CD4-positive, alpha-beta T cell treated with Interleukin-21 for 1 hour (primary cell): ENCODE data around the gene CACNA1D.
"Not testable (repeated sequence)": the region's sequence is repeated elsewhere in the genome, so short reads cannot be mapped to it uniquely, and the experiment has no call there.

Source experiments
- DNase-seq: peaks from one replicate; pipeline ENCODE4 v3.0.0-alpha.2; 2020

Gene CACNA1D

DNA sequence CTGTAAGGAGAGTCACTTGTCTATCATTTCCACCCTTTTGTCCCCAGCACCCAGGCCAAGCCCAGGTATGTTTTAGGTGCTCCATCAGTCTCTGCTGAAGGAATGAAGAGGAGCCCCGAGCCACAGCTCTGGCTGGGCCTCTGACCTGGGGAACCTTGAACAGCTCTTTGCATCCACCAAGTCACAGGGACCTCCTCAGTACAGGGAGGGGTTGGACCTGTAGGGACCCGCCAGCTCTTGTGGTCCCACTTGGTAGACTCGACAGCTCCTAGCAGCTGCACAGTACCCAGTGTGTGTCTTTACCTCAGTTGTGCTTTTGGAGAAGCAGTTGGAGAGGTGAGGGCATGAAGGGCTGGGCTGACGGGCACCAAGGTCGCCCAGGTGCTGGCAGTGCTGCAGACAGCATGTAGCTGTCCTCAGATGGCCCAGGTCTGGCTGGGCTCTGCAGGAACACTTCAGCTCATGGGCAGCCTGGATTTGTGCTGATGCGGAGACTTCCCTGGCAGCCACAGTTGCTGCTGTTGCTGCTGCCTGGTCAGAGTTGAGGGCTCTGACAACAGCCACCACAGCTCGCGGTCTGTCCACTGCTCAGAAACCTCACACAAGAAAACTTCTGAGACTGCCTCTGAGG, 123.6 kb downstream of the CACNA1D start:
- DNase-seq = no peak

DNA sequence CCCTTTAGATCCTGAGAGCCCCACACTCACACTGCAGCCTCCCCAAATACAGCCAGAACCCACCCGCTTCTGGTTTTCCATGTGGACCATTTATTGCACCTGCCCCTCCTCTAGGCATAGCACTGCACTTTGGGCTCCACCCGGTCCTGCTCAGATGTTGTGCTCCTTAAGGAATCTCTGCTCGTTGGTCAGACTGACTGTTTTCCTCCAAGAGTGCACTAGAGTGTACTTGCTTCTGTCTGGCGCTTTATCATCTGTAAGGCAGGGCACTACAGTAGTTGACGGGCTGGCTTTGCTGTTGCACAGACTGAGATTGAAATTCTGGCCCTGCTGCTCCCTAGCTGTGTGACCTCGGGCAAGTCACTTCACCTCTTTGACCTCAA, 124.1 kb downstream of the CACNA1D start:
- no peak for DNase-seq

DNA sequence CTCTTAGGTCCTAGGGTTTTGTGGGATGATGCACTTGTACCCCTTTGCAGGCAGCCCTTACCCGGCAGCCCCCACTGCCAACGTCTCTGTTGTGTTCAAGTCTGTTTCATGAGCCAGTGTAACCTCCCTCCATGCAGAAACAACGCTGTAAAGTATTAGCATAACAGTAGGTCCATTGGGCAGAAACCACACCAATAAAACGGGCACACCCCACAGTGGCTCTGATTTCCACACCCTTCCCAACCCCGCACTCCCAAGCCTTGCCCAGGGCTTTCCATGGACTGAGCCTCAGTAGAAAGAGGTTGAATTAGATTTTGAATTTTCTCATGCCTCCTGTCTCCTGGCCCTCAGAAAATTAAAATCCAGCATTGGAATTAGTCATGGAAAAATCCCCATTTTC, 124.5 kb downstream of the CACNA1D start:
- no peak for DNase-seq

DNA sequence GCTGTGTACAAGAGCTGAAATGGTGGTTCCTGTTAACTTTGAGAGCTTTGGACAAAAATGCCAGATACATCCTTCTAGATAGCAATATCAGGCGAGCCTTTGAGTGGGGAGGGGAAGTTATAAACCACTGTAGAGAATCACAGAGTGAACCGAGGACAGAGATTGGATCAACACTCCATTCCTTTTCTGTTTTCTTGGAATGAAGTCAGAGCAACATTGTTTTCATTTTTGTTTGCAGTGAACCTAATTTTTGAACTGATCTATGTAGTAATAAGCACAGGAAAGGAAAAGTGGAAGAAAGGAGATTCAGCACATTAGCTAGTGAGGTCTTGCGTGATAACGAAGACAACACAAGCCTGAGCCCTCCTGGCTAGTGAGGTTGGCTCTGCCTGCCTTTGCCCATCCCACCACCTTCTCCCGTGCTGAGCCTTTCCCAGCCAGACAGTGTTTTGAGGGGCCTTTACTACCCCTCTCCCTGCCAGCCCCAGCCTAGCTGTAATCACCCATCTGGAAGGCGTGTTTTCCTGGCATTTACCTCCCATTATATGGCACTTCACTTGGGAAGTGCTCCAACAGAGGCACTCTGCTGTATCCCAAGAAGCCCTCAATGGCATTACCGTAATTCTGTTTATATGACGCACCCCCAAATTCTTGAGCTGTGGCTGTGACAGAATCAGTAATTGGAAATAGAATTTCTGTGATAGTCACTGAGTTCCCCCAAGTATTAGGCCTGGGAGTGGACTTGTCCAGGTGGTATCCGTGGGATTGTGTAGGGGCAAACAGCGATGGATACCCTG, 129.8 kb downstream of the CACNA1D start:
- DNase-seq = no peak

DNA sequence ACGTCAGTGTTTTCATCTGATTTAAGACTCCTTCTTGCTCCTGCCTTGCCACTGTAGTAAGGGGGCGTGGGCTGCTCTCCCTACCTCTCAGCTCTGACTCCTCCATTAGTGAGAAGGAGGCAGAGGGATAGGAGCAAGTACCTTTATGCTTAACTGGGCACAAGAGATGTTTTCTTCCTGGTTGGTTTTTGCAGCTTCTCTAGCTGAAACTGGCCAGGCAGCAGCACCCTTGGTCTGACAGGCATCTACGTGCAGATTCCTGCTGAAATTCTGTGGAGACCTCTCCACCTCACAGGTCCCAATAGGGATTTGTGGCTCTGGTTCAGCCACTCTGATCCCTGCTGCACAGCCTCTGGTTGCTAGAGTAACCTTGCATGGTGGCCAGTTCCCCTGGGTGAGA, 132.5 kb downstream of the CACNA1D start:
- DNase-seq = no peak

DNA sequence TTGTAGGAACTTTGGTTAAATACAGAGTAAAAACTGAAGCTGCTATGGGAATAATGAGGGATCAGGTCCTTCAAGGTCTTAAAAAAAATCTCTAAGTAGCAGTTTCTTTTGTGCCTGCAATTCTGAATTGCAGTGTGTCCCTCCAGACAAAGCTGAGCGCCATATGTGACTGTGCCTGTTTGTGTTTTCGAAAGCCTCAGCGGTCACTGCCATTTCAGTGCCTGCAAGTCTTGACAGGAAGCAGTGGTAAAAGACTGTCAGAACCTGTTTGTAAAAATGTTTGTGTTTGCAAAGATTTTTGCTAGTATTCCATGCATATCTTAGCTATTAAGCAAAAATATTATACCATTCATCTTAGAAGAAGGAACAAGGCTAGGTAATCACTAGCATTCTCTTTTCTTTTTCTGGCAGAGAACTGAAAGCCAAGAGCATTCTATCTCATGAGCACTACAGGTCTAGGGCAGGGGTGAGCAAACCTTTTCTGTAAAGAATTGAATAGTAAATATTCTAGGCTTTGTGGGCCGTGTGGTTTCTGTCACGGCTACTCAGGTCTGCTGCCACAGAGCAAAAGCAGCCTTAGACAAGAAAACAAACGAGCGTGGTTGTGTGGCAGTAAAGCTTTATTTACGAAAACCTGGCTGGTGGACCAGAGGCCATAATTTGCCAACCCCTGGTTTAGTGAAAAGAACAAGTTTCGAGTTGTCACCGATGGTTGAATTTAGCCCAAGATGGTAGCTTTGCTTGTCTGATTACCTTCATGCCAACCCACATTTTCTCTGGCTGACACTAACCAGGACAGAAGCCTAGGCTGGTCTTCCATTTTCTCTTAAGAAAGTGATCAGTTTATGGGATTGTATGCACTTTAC, 134.4 kb downstream of the CACNA1D start:
- no peak for DNase-seq

DNA sequence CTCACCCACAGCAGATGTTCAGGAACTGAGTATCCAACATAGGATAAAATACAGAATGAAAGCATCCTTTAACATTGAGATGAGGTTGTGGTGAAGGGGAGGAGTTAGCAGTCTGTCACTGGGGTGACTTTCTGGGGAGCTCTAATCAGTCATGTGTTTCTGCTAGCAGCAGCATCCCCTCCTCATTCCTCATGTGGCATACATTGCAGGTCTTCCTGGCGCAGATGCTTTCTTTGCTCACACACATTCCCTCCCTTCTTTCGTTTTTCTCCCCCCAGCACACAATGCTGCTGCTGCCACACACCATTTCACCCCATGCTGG, 135.0 kb downstream of the CACNA1D start:
- no peak for DNase-seq

DNA sequence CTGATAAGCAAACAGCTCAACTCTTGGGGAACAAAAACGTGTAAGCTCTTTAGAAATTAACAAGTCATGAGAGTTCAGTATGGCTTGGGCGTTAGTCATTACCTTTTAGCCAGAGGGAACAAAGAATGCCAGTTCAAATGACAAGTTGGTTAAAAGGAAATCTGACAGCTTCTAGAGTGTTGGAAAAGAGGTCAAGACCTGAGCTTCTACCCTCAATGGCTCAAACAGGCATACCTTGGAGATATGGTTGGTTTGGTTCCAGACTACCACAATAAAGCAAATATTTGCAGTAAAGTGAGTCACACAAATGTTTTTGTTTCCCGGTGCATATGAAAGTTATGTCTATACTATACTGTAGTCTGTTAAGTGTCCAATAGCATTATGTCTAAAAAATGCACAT, 136.1 kb downstream of the CACNA1D start:
- no peak for DNase-seq

DNA sequence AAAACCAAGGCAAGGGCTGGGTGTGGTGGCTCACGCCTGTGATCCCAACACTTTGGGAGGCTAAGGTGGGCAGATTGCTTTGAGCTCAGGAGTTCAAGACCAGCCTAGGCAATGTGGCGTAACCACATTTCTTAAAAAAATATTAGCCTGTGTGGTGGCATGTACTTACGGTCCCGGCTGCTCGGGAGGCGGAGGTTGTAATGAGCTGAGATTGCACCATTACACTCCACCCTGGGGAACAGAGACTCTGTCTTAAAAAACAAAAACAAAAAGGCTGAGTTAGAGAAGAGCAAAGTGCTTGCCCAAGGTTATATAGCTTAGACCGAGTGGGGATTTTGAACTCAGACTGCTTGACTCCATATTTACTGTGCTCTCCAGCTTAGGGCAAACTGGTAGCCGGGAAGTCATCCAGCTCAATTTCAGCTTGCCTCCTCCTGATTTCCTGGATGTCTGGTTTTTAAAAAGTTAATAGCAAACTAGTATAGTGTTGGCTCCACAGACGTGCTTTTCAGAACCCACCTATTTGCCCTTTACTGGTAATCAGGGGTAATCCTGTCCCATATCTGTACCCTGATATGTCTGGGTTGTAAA, 138.9 kb downstream of the CACNA1D start:
- DNase-seq = no peak

DNA sequence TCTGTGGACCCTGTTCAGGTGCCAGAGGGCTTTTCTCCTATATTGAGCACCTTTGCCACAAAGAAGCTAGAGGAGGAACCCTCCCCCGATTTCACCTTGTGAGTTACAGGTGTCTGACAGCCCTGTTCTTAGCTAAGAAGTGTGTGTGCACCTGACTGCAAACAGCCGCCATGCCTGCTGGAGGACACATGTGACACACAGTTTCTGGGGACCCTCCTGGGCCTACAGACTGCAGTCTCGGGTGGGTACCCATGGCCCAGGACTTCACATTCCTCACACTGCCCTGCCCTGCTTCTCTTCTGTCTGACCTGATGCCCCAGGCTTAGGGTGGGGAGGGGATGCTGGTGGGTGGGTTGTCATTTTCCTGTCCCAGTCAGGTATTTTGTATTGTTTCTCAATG, 140.6 kb downstream of the CACNA1D start:
- no peak for DNase-seq

DNA sequence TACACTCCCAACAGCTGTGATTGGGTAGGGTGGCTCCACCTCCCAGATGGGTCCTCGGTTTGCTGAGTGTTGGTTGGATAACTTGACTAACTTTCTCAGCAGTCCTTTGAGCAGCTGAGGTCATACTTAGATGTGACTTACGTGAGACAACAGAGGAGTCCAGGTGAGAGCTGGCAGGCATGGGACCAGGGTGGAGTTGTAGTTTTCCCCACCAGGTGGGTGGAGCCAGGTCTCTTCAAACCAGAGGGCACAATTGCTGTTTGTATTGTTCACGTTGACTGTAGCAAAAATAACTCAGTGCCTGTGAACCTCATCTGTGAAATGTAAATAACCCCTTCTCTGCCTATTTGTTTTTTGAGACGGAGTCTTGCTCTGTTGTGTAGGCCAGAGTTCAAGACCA, 144.4 kb downstream of the CACNA1D start:
- DNase-seq = not testable (repeated sequence)

DNA sequence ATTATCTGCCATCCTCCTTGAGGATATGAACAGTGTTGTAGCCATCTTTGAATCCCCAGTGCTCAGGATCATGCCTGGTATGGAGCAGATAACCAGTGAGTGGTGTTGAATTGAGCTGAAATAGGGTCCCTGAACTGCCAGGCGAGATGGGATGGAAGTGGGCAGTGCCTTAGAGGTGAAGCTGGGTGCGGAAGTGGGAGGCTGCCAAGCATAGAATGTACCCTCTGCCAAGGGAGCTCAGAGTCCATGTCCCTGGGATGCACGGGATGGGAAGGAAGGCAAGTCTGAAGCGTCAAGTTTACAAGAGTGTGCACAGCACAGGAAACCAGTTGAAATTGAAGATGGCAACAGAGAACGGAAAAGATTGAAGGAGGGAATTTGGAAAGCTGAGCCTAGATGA, 147.0 kb downstream of the CACNA1D start:
- no peak for DNase-seq

DNA sequence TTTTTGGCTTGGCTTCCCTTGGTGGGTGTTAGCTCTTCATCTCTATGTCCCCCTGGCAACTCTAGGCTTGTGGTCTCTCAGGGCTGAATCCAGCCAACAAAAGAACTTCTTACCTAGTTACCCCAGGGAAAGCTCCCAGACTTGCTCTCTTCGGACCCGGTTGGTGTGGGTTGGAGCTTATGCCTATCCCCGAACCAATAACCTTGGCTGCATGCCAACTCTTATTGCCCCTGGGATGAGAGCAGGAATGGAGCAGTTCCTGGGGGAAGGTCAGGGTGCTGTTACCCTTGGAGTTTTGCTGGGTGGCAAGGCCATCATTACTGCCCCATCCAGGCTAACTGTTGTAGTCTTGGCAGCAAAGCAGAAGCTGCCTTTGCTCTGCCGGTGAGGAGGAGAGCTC, 147.8 kb downstream of the CACNA1D start:
- DNase-seq = no peak

DNA sequence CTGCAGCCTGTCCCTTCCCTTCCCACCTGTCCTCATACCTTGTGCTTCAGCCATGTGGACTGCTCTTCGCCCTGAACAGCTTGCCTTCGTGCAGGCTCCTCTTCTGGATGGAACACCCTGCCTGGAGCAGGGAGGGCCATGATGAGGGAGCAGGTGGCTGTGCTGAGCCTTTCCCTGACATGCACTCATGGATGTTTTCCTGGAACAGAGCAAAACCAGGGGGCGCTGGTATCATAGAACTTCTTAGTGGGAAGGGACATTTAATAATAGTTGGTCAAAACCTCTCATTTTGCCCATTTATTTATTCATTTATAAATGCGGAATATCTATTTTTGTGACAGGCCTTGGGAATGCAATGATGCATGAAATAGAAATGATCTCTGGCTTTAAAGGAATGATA, 149.3 kb downstream of the CACNA1D start:
- DNase-seq = no peak

DNA sequence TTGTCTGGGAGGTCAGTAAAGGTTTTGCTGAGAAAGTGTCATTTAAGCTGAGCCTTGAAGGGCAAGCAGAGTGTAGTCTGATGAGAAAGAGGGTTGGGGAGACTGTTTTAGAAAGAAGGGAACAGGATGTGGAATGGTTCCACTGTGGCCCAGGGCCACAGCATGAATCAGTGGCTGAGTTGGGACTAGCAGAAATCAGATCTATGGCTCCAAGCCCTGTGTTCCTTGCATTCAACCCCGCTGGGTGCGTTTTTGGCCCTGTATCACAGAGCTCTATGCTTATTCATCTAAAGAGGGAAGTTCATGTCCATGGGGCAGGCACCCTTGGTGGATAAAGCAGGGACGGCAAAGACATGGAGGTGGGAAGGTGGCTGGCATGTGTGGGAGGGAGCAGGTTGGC, 151.3 kb downstream of the CACNA1D start:
- no peak for DNase-seq

DNA sequence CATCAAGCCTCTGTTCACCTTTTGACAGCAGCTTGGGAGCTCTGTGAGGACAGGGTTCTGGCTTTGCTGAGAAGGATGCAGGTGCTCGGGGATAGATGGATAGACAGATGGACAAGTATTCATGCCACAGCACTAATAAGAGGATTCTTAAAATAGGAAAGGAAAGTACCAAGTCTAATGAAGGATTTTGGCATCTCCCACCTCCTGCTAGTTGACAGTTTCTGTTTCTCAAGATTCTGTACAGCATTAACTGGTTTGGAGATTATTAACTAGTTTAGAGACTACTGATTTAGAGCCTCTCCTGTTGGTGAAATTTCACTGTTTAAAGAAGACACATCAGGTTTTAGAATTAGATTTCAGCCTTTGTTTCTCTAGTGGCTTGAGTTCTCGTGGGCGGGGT, 152.3 kb downstream of the CACNA1D start:
- no peak for DNase-seq

DNA sequence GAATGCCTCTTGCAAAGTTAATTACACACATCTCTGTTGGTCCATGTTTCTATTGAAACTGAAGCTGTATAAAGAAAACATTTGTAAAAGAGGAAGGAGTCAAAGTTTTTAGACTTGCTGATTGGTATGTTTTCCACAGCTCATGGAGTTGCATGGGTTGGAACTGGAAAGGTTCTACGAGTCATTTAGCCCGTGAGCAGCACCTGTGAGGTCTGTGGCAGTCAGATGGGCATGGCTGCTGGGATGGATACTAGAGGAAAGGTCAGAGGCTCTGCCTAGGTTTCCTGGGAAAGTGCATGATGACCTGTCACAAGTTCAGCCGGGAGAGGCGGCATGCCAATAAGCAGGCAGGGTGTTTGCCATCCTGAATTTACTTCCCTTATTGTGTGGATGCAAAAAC, 155.4 kb downstream of the CACNA1D start:
- DNase-seq = no peak

DNA sequence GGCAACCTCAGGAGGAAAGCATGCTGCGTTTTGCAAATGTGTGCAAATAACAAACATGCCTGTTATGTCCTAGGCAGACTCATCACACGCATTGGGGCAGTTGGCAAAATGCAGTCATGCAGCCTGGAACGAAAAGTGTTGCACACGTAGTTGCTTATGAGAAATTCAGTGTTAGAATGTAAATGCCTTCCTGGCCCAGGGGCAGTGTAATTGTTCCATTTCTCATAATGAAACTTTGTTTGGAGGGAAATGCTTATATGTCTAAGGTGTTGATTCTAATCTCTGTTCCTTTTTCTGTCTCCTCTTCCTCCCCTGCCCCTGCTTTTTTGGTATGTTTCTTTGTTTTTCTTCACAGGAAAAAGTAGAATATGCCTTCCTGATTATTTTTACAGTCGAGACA, 156.0 kb downstream of the CACNA1D start:
- DNase-seq = no peak

DNA sequence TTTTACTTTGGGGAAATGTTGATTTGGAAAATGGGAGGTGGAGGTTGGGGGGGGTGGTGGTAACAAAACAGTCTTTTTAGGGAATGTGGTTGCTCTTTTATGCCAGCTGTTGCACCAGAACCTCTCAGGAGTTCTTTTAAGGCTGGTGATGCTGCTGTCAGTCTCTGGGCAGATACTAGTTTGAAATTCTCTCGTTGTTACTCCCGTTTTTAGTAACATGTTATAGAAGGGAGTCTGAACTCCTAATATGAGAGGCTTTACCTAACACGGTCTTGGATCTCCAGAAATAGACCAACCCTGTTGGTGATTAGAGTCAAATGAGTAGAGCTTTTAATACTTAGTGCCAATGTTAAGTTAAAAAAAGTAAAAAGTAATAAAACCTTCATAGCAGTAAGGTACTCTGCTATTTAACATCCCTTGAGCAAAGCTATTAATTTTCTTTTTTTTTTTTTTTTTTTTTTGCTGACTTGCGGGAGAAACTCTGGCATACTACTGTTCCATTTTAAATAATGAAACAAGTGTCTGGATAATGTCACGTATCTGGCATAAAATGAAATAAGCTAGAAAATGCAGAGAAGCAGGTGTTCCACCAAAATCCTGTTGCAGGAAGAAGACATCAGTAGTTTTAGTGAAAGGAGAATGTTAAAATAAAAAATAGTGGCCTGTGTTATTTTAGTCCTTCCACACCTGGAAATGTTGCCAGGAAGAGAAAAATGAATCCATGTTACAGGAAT, 156.7 kb downstream of the CACNA1D start:
- DNase-seq = no peak

DNA sequence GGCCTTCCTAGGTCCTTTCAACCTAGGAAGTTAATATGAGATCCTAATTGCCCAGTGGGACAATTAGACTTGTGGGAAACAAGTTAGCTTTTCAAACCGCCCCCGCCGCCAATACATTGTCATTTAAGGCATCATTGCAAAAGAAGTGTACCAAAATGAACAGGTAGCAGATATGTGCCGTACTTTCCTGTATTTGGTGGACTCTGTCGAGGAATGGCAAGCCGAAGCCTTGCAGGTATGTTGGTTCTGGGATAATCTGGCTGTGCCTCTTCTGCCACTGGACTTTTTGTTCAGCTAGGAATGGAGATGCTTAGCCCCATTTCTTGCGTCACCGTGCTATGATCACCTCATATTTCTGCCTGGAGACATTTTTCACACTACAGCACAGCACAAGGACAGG, 157.5 kb downstream of the CACNA1D start:
- no peak for DNase-seq

DNA sequence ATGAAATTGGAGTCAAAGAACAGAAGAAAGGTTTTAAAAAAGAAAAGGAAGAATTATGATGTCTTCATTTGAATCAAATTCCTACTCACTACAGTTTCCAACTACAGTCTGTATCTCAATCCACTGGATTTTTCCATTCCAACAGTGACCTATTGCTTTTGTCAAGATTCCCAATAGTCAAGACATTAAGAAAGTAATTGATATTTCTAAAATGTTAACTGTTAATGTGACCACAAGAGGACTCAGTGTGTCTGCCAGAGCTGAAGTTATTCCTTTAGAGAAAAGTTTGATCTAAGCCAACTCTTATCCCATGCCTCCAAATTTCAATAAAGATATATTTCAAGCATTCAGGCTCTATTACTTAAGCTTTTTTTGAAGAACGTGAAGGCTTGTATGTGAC, 163.2 kb downstream of the CACNA1D start:
- DNase-seq = no peak

DNA sequence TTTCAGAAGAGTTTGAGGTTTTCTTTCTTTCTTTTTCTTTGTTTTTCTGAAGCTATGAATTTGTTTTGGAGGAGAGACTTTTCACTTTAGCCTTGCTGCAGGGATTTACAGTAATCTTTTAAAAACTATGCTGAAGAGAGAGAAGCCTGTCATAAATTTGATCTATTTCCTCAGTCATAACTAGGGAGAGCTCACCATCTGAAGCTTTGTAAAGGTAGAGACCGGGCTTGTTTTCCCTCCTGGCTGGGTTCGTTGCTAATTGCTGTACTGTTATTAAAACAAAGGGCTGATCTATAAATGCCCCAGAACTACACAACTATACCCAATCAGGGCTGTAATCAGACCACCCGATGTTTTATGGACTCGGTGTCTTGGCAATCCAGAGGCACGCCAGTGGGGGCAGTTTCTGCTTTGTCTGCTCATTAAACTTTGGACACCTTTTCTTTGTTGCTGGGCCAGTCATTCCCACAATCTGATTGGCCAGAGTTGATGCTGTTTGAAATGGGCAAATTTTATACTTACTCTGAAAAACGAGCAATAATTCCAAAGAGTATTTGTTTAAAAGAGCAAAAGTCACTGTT, 164.3 kb downstream of the CACNA1D start:
- no peak for DNase-seq

DNA sequence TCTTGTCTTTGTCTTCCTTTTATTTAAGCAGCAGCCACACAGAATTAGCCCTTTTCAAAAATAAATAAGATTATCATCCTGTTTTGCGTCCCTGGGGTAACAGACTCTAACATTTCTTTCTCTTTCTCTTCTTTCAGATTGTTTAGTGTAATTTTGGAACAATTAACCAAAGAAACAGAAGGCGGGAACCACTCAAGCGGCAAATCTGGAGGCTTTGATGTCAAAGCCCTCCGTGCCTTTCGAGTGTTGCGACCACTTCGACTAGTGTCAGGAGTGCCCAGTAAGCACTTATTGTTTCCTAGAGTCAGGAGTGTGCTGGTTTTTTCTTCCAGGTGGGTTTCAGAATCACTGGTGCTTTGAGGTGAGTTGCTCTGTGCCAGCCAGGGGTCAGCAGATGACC, 165.6 kb downstream of the CACNA1D start:
- no peak for DNase-seq
